ENCODE data around the gene SLC16A12.
A peak's percentile ranks its signal among the peaks of the same experiment; 100 is the strongest.

The SLC16A12 gene

GRCh38 chr10:89475125-89475524, 60.3 kb downstream of the SLC16A12 start:
- H3K27ac ChIP-seq: peak overlapping the region; percentile 86
- no peak for TF ChIP-seq CTCF (IDR thresholded peaks at IDR 0.05; ENCODE audit: low read depth, low read length, missing control alignments)
- H3K4me3 ChIP-seq (ENCODE audit: low read depth, low read length): no peak overlapping the region
- H3K36me3 ChIP-seq (replicated peaks): no peaks in the 10 kb centered on the region
- DNase-seq: no peak
- in situ Hi-C loops (cut with HindIII; ENCODE audit: low pct_ligation_motif_present, low sequenced_read_pairs): no loop called here
- no peaks in the 10 kb centered on the region for H3K27me3 ChIP-seq (replicated peaks)

GRCh38 chr10:89474452-89474851, 60.9 kb downstream of the SLC16A12 start:
- H3K27ac ChIP-seq: no peak overlapping the region
- DNase-seq: no peak
- no peaks in the 10 kb centered on the region for H3K27me3 ChIP-seq (replicated peaks)
- H3K36me3 ChIP-seq (replicated peaks): no peaks in the 10 kb centered on the region
- no peak overlapping the region for H3K4me3 ChIP-seq (ENCODE audit: low read depth, low read length)
- TF ChIP-seq CTCF (IDR thresholded peaks at IDR 0.05; ENCODE audit: low read depth, low read length, missing control alignments): no peak
- in situ Hi-C loops (cut with HindIII; ENCODE audit: low pct_ligation_motif_present, low sequenced_read_pairs): no loop called here

- Histone ChIP-seq H3K27me3 (replicated peaks) (no peaks in the 10 kb centered on the region), H3K36me3 (replicated peaks) (no peaks in the 10 kb centered on the region), H3K4me3 (ENCODE audit: low read depth, low read length) (no peak overlapping the region), H3K27ac (no peak overlapping the region)
- no peak for DNase-seq
- in situ Hi-C loops (cut with HindIII; ENCODE audit: low pct_ligation_motif_present, low sequenced_read_pairs): no loop called here
- no peak for TF ChIP-seq CTCF (IDR thresholded peaks at IDR 0.05; ENCODE audit: low read depth, low read length, missing control alignments)
Measured at GRCh38 chr10:89471110-89471809, 64.1 kb downstream of the SLC16A12 start.

- H3K27me3 ChIP-seq (replicated peaks): no peaks in the 10 kb centered on the region
- DNase-seq: peak; percentile 43
- no peak overlapping the region for H3K27ac ChIP-seq
- H3K4me3 ChIP-seq (ENCODE audit: low read depth, low read length): no peak overlapping the region
- in situ Hi-C loops (cut with HindIII; ENCODE audit: low pct_ligation_motif_present, low sequenced_read_pairs): no loop called here
- no peak for TF ChIP-seq CTCF (IDR thresholded peaks at IDR 0.05; ENCODE audit: low read depth, low read length, missing control alignments)
- no peaks in the 10 kb centered on the region for H3K36me3 ChIP-seq (replicated peaks)
Measured at GRCh38 chr10:89470628-89471027, 64.8 kb downstream of the SLC16A12 start.

- H3K36me3 ChIP-seq (replicated peaks): no peaks in the 10 kb centered on the region
- in situ Hi-C loops (cut with HindIII; ENCODE audit: low pct_ligation_motif_present, low sequenced_read_pairs): no loop called here
- no peak for TF ChIP-seq CTCF (IDR thresholded peaks at IDR 0.05; ENCODE audit: low read depth, low read length, missing control alignments)
Measured at GRCh38 chr10:89469517-89469916, 65.9 kb downstream of the SLC16A12 start.

More at GRCh38 chr10:89469517-89469916, 65.9 kb downstream of the SLC16A12 start:
- Histone ChIP-seq H3K4me3 (ENCODE audit: low read depth, low read length) (no peak overlapping the region), H3K27ac (no peak overlapping the region), H3K27me3 (replicated peaks) (no peaks in the 10 kb centered on the region)
- DNase-seq: no peak

Measured in brain microvascular endothelial cell (primary cell).